Mesenchymal stem cell (in vitro differentiated cells and primary cell): ENCODE data around the gene CGB5.
"Not testable (repeated sequence)": the region's sequence is repeated elsewhere in the genome, so short reads cannot be mapped to it uniquely, and the experiment has no call there.

Source experiments
- DNase-seq: peaks from one replicate; pipeline ENCODE4 v3.0.0-alpha.2; 2013
- H2AFZ ChIP-seq: one replicate; pipeline ENCODE4 v1.6.1; 2013; ENCODE audit warnings: low read depth, mild to moderate bottlenecking, control low read depth, inconsistent platforms, low read length, moderate library complexity
- H2AK5ac ChIP-seq: 2 replicates; pipeline ENCODE4 v1.6.1; 2013; ENCODE audit warnings: low read length, moderate library complexity, mild to moderate bottlenecking, inconsistent platforms; ENCODE audit not compliant: severe bottlenecking
- H2BK120ac ChIP-seq: one replicate; pipeline ENCODE4 v1.6.1; 2013; ENCODE audit warnings: low read depth, mild to moderate bottlenecking, inconsistent platforms, low read length, moderate library complexity
- H2BK12ac ChIP-seq, 2 experiments: one replicate each; pipeline ENCODE4 v1.6.1; 2013; ENCODE audit warnings: inconsistent platforms in 2 of 2, low read length in 2 of 2, mild to moderate bottlenecking in 2 of 2, moderate library complexity in 2 of 2, control low read depth in 1 of 2
- H2BK15ac ChIP-seq: one replicate; pipeline ENCODE4 v1.6.1; 2013; ENCODE audit warnings: mild to moderate bottlenecking, low read depth, inconsistent platforms; ENCODE audit not compliant: poor library complexity, severe bottlenecking
- H2BK5ac ChIP-seq: 2 replicates; pipeline ENCODE4 v1.6.1; 2013; ENCODE audit warnings: low read depth, mild to moderate bottlenecking, low read length, control low read depth, inconsistent platforms; ENCODE audit not compliant: poor library complexity, severe bottlenecking
- H3K14ac ChIP-seq, 2 experiments: one replicate each; pipeline ENCODE4 v1.6.1; 2013; ENCODE audit warnings: inconsistent platforms in 2 of 2, low read length in 2 of 2, control low read depth in 1 of 2, mild to moderate bottlenecking in 1 of 2, moderate library complexity in 1 of 2
- H3K18ac ChIP-seq, 2 experiments: one replicate each; pipeline ENCODE4 v1.6.1; 2013; ENCODE audit warnings: inconsistent platforms in 2 of 2, low read length in 2 of 2, control low read depth in 1 of 2, low read depth in 1 of 2, mild to moderate bottlenecking in 1 of 2
- H3K23ac ChIP-seq, 2 experiments: one replicate each; pipeline ENCODE4 v1.6.1; 2013; ENCODE audit warnings: inconsistent platforms in 2 of 2, low read length in 2 of 2, mild to moderate bottlenecking in 2 of 2, moderate library complexity in 2 of 2, control low read depth in 1 of 2
- H3K27ac ChIP-seq: 2 replicates; pipeline ENCODE4 v1.5.1; 2013; ENCODE audit warnings: mild to moderate bottlenecking, moderate library complexity, low read length, control low read depth, inconsistent platforms; ENCODE audit not compliant: poor library complexity, severe bottlenecking
- H3K27me3 ChIP-seq, 2 experiments: 2 replicates each; pipeline versions ENCODE4 v1.6.1 to v1.7.0; 2013; ENCODE audit warnings: low read length in 2 of 2, mild to moderate bottlenecking in 2 of 2, moderate library complexity in 2 of 2, control low read depth in 1 of 2, inconsistent platforms in 1 of 2; ENCODE audit not compliant: control insufficient read depth in 1 of 2, insufficient read depth in 1 of 2
- H3K36me3 ChIP-seq, 2 experiments: 2 replicates each; pipeline versions ENCODE4 v1.6.1 to v1.7.0; 2013; ENCODE audit warnings: low read length in 2 of 2, control low read depth in 1 of 2, inconsistent platforms in 1 of 2, low read depth in 1 of 2, mild to moderate bottlenecking in 1 of 2; ENCODE audit not compliant: insufficient read depth in 2 of 2, control insufficient read depth in 1 of 2
- H3K4ac ChIP-seq, 2 experiments: one replicate each; pipeline ENCODE4 v1.6.1; 2013; ENCODE audit warnings: inconsistent platforms in 2 of 2, low read length in 2 of 2, mild to moderate bottlenecking in 2 of 2, moderate library complexity in 2 of 2, control low read depth in 1 of 2, low read depth in 1 of 2
- H3K4me1 ChIP-seq: 2 replicates; pipeline ENCODE4 v1.6.1; 2013; ENCODE audit warnings: low read depth, low read length, control low read depth; ENCODE audit not compliant: control insufficient read depth, insufficient read depth
- H3K4me2 ChIP-seq: 2 replicates; pipeline ENCODE4 v1.6.1; 2013; ENCODE audit warnings: low read length, mild to moderate bottlenecking, inconsistent platforms; ENCODE audit not compliant: poor library complexity, severe bottlenecking
- H3K4me3 ChIP-seq, 2 experiments: 2 replicates each; pipeline versions ENCODE4 v1.5.1 to v1.7.0; 2013; ENCODE audit warnings: low read length in 2 of 2, mild to moderate bottlenecking in 2 of 2, control low read depth in 1 of 2, low read depth in 1 of 2; ENCODE audit not compliant: insufficient read depth in 1 of 2
- H3K79me1 ChIP-seq: replicated peaks from 2 replicates; pipeline ENCODE4 v1.6.1; 2013; ENCODE audit warnings: mild to moderate bottlenecking, control low read depth, low read length, inconsistent platforms; ENCODE audit not compliant: poor library complexity, severe bottlenecking
- H3K9ac ChIP-seq: 2 replicates; pipeline ENCODE4 v1.7.0; 2013; ENCODE audit warnings: mild to moderate bottlenecking, low read length, moderate library complexity
- H3K9me3 ChIP-seq: 2 replicates; pipeline ENCODE4 v1.7.0; 2013; ENCODE audit warnings: mild to moderate bottlenecking, low read length; ENCODE audit not compliant: control insufficient read depth
- H4K8ac ChIP-seq: one replicate; pipeline ENCODE4 v1.6.1; 2013; ENCODE audit warnings: inconsistent platforms, mild to moderate bottlenecking, low read length, moderate library complexity
- H4K91ac ChIP-seq: one replicate; pipeline ENCODE4 v1.6.1; 2013; ENCODE audit warnings: mild to moderate bottlenecking, low read length, inconsistent platforms
- WGBS: methylation state at CpG from one replicate; pipeline ENCODE4 v1.1.7; 2013; ENCODE audit warnings: mixed read lengths; 5-methylcytosine and 5-hydroxymethylcytosine counted together

The CGB5 gene

DNA sequence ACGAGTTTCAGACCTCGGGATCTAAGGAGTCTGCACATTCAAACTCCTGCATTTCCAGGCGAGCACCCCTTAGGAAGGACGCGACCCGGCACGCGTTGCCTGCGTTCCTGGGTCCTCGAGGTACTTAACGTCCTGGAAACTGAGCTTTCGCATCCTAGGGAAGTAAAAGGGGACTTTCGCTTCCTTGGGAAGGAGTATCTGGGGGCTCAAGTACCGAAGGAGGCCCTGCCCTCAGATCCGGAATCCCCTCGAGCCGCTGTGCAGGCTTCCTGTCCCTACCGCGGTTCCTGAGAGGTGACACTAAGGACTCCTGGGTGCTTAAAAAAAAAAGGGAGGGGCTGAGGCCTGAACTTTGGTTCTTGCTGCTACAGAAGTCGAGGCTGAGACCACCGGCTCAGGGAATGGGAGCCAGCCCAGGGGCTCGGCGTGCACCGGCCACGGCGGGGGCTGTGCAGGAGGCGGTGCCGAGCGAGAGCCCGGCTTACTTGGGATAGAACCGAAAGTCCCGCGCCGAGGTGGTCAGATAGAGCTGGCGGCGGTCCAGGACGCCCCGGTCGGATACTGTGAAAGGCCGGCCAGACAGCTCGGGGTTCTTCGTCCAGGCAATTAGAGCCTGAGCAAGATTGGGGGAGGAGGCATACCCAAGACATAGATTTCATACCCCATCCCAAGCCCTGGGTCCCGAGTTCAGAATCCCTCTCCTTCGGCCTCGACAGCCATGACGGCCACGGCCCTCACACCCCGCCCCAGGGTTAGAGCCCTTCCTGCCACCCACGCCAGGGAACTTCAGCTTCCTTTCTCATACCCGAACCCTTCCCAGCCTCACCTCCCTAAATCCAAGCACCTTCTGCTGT lies 25.0 kb upstream of the CGB5 start:
- H3K14ac ChIP-seq, H2AFZ ChIP-seq, H4K91ac ChIP-seq, H3K4ac ChIP-seq, H3K27ac ChIP-seq, H2BK5ac ChIP-seq, H2AK5ac ChIP-seq, H4K8ac ChIP-seq, H2BK12ac ChIP-seq, H3K18ac ChIP-seq, H2BK15ac ChIP-seq, H3K79me1 ChIP-seq, H2BK120ac ChIP-seq, H3K9me3 ChIP-seq, DNase-seq, H3K23ac ChIP-seq: not testable (repeated sequence)
- Histone ChIP-seq H3K9ac (peak overlapping the region; percentile 45), H3K36me3 (peaks cover 24 to 32% of the 10 kb centered on the region in 2 experiments), H3K4me1 (peaks cover 15% of the 10 kb centered on the region), H3K27me3 (peaks cover 5 to 30% of the 10 kb centered on the region in 2 experiments), H3K4me2 (peak overlapping the region; percentile 85), H3K4me3 (peak overlapping the region in 1 of 2 experiments; percentile 70)
- WGBS: 53% methylated on average over 49 of the region's 50 CpGs

DNA sequence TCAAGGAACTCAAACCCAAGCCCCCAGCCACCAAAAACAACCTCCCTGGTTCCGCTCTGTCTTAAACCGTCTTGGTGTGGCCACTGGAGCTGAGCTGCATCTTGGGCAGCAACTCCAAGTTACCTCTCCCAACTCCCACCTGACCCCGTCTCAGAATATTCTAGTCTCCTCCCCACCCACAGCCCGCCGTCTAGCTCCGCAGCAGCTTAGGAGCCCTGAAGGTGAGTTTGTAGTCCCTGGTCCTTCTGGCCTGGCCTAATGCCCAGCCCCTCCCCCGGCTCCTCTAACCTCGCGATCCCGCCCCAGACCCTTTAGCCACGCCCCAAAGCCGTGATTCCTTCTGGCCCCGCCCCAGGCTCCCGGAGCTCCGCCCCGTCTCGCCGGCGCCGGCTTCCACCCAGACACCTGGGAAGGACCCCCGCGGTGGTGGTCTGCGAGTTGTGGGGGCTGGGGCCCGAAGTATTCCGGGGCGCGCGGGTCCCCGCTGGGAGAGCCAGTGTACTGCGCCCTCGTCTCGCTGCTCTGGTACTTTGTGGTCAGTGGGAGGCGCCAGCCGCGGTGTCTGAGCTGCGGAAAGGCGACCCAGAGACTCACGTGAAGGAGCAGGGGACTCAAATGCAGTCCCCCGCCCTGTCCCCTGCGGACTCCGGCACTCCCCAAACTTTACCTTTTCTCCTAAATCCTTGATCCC lies 24.3 kb upstream of the CGB5 start:
- no peak overlapping the region for H3K23ac ChIP-seq
- H2BK5ac ChIP-seq: no peak overlapping the region
- H2BK120ac ChIP-seq: no peak overlapping the region
- H3K4me1 ChIP-seq: peaks cover 15% of the 10 kb centered on the region
- no peak overlapping the region for H3K4me2 ChIP-seq
- H3K14ac ChIP-seq: no peak overlapping the region
- H4K8ac ChIP-seq: no peak overlapping the region
- H3K4ac ChIP-seq: no peak overlapping the region
- peak overlapping the region in 1 of 2 experiments; percentile 70 for H3K4me3 ChIP-seq
- peaks cover 18 to 27% of the 10 kb centered on the region in 2 experiments for H3K36me3 ChIP-seq
- no peak overlapping the region for H4K91ac ChIP-seq
- peaks cover 5 to 30% of the 10 kb centered on the region in 2 experiments for H3K27me3 ChIP-seq
- DNase-seq: no peak
- no peaks in the 10 kb centered on the region for H3K79me1 ChIP-seq
- WGBS: 30% methylated on average over 41 of the region's 41 CpGs
- no peaks in the 10 kb centered on the region for H3K9me3 ChIP-seq
- no peak overlapping the region for H3K18ac ChIP-seq
- H2BK12ac ChIP-seq: no peak overlapping the region
- H3K9ac ChIP-seq: no peak overlapping the region
- no peak overlapping the region for H2AFZ ChIP-seq
- H3K27ac ChIP-seq: no peak overlapping the region
- H2BK15ac ChIP-seq: no peak overlapping the region
- H2AK5ac ChIP-seq: no peak overlapping the region

DNA sequence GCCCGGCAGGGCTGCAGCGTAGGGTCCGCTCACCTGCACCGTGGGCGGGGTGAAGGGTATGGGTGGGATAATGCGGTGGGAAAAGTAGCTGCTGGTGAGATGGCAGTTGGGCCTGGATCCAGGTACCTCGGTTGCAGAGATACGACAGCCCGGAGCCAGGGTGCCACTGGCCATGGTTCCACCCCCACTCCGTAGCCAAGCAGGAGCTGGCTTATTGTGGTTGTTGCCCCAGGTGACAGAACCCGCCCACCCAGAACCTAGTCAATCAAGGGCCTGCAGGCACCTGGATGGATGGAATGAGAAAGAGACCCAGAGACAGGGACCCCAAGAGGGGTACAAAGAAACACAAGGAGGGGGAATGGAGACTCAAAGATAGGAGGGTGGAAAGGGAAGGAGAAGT lies 23.3 kb upstream of the CGB5 start:
- Histone ChIP-seq H3K9me3 (no peaks in the 10 kb centered on the region), H2BK120ac (no peak overlapping the region), H3K27me3 (peaks cover 5 to 30% of the 10 kb centered on the region in 2 experiments), H3K14ac (no peak overlapping the region), H4K91ac (no peak overlapping the region), H2BK15ac (no peak overlapping the region), H2BK12ac (no peak overlapping the region), H2AFZ (no peak overlapping the region), H3K4me2 (no peak overlapping the region), H2AK5ac (no peak overlapping the region), H3K4me3 (no peak overlapping the region), H3K27ac (no peak overlapping the region), H3K23ac (no peak overlapping the region), H3K36me3 (peaks cover 11 to 17% of the 10 kb centered on the region in 2 experiments), H3K9ac (no peak overlapping the region), H3K4me1 (peaks cover 15% of the 10 kb centered on the region), H4K8ac (no peak overlapping the region), H3K4ac (no peak overlapping the region), H2BK5ac (no peak overlapping the region), H3K79me1 (no peaks in the 10 kb centered on the region), H3K18ac (no peak overlapping the region)
- DNase-seq: no peak
- WGBS: 93% methylated on average over 11 of the region's 11 CpGs
